A549 (cell line): ENCODE measurements around the gene LRFN5. TPM values are rescaled to one million over a fixed set of nuclear protein-coding genes. Genes with fewer than 3 reads are reported as not detected.

ENCODE experiments used
- ATAC-seq, 2 experiments: fragments of 200-7000 bp in 1 of 2; fragments of >200 bp in 1 of 2; cut with Nextera tagmentation in 1 of 2; cut with Tn5 transposase in 1 of 2; 3 replicates each; pipeline versions ENCODE4 v1.8.0 to v1.9.1; 2018 to 2020; ENCODE audit warnings: mild to moderate bottlenecking in 1 of 2, moderate library complexity in 1 of 2
- CTCF ChIA-PET: fragments of 300-600 bp; sonication (Branson Sonifier 250); formaldehyde crosslinking; extraction: SDS; loops from one replicate; lab custom pipeline; 2021; ENCODE audit warnings: antibody characterized with exemption, inconsistent platforms; lab: Yijun Ruan, JAX
- POLR2A ChIA-PET: fragments of 350-600 bp; formaldehyde crosslinking; extraction: SDS; loops from one replicate; lab custom pipeline; 2021; ENCODE audit warnings: antibody characterized with exemption, inconsistent platforms; lab: Yijun Ruan, JAX
- DNase-seq, 2 experiments: peaks; one replicate each; pipeline versions ENCODE4 v3.0.0 to v3.0.0-alpha.2; 2011 to 2016; ENCODE audit warnings: low read depth in 1 of 2, low spot score in 1 of 2
- FAIRE-seq: peaks from 2 replicates; lab custom pipeline; 2011; peaks lifted over from hg19 to GRCh38; lab: Jason Lieb, UNC
- H3K27ac ChIP-seq, 2 experiments: fragments of >200 bp; sonication (Bioruptor Twin); formaldehyde crosslinking; 3 replicates each; pipeline ENCODE4 v1.5.1; 2016 to 2017
- H3K4me1 ChIP-seq: fragments of >200 bp; sonication (Bioruptor Twin); formaldehyde crosslinking; 3 replicates; pipeline ENCODE4 v1.6.1; 2016
- H3K4me2 ChIP-seq: fragments of >200 bp; sonication (Bioruptor Twin); formaldehyde crosslinking; 3 replicates; pipeline ENCODE4 v1.6.1; 2016
- H3K4me3 ChIP-seq: fragments of >200 bp; sonication (Bioruptor Twin); formaldehyde crosslinking; 3 replicates; pipeline ENCODE4 v1.5.1; 2016
- H3K9me3 ChIP-seq: fragments of >200 bp; sonication (Bioruptor Twin); formaldehyde crosslinking; 3 replicates; pipeline ENCODE4 v1.6.1; 2016
- BHLHE40 ChIP-seq: IDR thresholded peaks from 2 replicates; pipeline ENCODE4 v1.6.1; 2012; ENCODE audit warnings: low read depth, low read length, inconsistent platforms
- CBX2 ChIP-seq: fragments of 200-600 bp; sonication (generic); IDR thresholded peaks from 2 replicates; pipeline ENCODE4 v1.6.1; 2016; ENCODE audit warnings: low read depth, mild to moderate bottlenecking, borderline replicate concordance
- CEBPB ChIP-seq, 2 experiments: fragments of >200 bp in 1 of 2; sonication (Bioruptor Twin) in 1 of 2; formaldehyde crosslinking in 1 of 2; IDR thresholded peaks; 2 replicates each; pipeline ENCODE4 v1.6.1; 2012 to 2016
- CHD2 ChIP-seq: fragments of 150-350 bp; IDR thresholded peaks from 2 replicates; pipeline ENCODE4 v1.6.1; 2014; ENCODE audit warnings: low read length; ENCODE audit not compliant: partially characterized antibody
- EHMT2 ChIP-seq: fragments of 200-600 bp; sonication (generic); IDR thresholded peaks from 2 replicates; pipeline ENCODE4 v1.6.1; 2016; ENCODE audit warnings: antibody characterized with exemption, low read depth, mild to moderate bottlenecking, moderate library complexity
- EP300 ChIP-seq, 2 experiments: fragments of >200 bp; sonication (Bioruptor Twin); formaldehyde crosslinking; IDR thresholded peaks; 2 replicates in 1 of 2; 3 replicates in 1 of 2; pipeline ENCODE4 v1.6.1; 2016 to 2017
- ESRRA ChIP-seq: fragments of 150-350 bp; IDR thresholded peaks from 2 replicates; pipeline ENCODE4 v1.6.1; 2014; ENCODE audit warnings: mild to moderate bottlenecking, low read length, borderline replicate concordance
- FOSL2 ChIP-seq, 2 experiments: fragments of 450-650 bp in 1 of 2; fragments of >200 bp in 1 of 2; sonication (Bioruptor Twin) in 1 of 2; formaldehyde crosslinking; IDR thresholded peaks; 2 replicates each; pipeline versions ENCODE4 v1.5.0 to v1.6.1; 2016 to 2020; ENCODE audit warnings: mild to moderate bottlenecking in 1 of 2, moderate library complexity in 1 of 2
- FOXS1 ChIP-seq: fragments of 250-450 bp; sonication (Bioruptor Pico); IDR thresholded peaks from 2 replicates; pipeline ENCODE4 v1.5.0; 2020; ENCODE audit warnings: mild to moderate bottlenecking, moderate library complexity
- GATA3 ChIP-seq: IDR thresholded peaks from 2 replicates; pipeline ENCODE4 v1.6.1; 2012; ENCODE audit warnings: borderline replicate concordance
- HEYL ChIP-seq: fragments of 250-450 bp; sonication (Bioruptor Pico); IDR thresholded peaks from 2 replicates; pipeline ENCODE4 v1.8.0; 2021; ENCODE audit warnings: mild to moderate bottlenecking, moderate library complexity
- HOXA7 ChIP-seq: fragments of 250-450 bp; sonication (Bioruptor Pico); IDR thresholded peaks from 2 replicates; pipeline ENCODE4 v1.5.0; 2020; ENCODE audit warnings: mild to moderate bottlenecking, moderate library complexity
- HOXB5 ChIP-seq: fragments of 250-450 bp; sonication (Bioruptor Pico); IDR thresholded peaks from 2 replicates; pipeline ENCODE4 v1.5.0; 2020; ENCODE audit warnings: mild to moderate bottlenecking, moderate library complexity
- JUN ChIP-seq, 2 experiments: fragments of >200 bp; sonication (Bioruptor Twin); formaldehyde crosslinking; IDR thresholded peaks; 2 replicates in 1 of 2; 3 replicates in 1 of 2; pipeline ENCODE4 v1.6.1; 2016 to 2017
- JUNB ChIP-seq: fragments of >200 bp; sonication (Bioruptor Twin); formaldehyde crosslinking; IDR thresholded peaks from 2 replicates; pipeline ENCODE4 v1.6.1; 2016
- KDM1A ChIP-seq: fragments of 200-600 bp; sonication (generic); IDR thresholded peaks from 2 replicates; pipeline ENCODE4 v1.6.1; 2016; ENCODE audit warnings: low read depth, mild to moderate bottlenecking
- KDM5A ChIP-seq: fragments of 200-600 bp; sonication (generic); IDR thresholded peaks from 2 replicates; pipeline ENCODE4 v1.6.1; 2016; ENCODE audit warnings: antibody characterized with exemption, mild to moderate bottlenecking
- MAFK ChIP-seq: fragments of 450-650 bp; IDR thresholded peaks from 2 replicates; pipeline ENCODE4 v1.6.1; 2014; ENCODE audit not compliant: partially characterized antibody
- MAX ChIP-seq: IDR thresholded peaks from 2 replicates; pipeline ENCODE4 v1.6.1; 2012
- MAZ ChIP-seq: fragments of 150-350 bp; IDR thresholded peaks from 2 replicates; pipeline ENCODE4 v1.6.1; 2014; ENCODE audit warnings: antibody characterized with exemption, low read depth, low read length, borderline replicate concordance
- RAD21 ChIP-seq, 2 experiments: fragments of >200 bp in 1 of 2; sonication (Bioruptor Twin) in 1 of 2; formaldehyde crosslinking in 1 of 2; IDR thresholded peaks in 1 of 2; conservative IDR thresholded peaks in 1 of 2; 2 replicates in 1 of 2; 3 replicates in 1 of 2; pipeline ENCODE4 v1.6.1; 2012 to 2018; ENCODE audit warnings: inconsistent platforms in 1 of 2
- RCOR1 ChIP-seq: fragments of 150-350 bp; IDR thresholded peaks from 2 replicates; pipeline ENCODE4 v1.6.1; 2014; ENCODE audit warnings: antibody characterized with exemption, low read length, low read depth
- SMC3 ChIP-seq: fragments of >200 bp; sonication (Bioruptor Twin); formaldehyde crosslinking; IDR thresholded peaks from 3 replicates; pipeline ENCODE4 v1.6.1; 2018; ENCODE audit warnings: inconsistent platforms
- TFCP2L1 ChIP-seq: fragments of 250-450 bp; sonication (Bioruptor Pico); IDR thresholded peaks from 2 replicates; pipeline ENCODE4 v1.5.0; 2021; ENCODE audit warnings: mild to moderate bottlenecking
- TP53 ChIP-seq: fragments of 250-450 bp; sonication (Bioruptor Pico); IDR thresholded peaks from 2 replicates; pipeline ENCODE4 v1.5.0; 2021; ENCODE audit warnings: mild to moderate bottlenecking, moderate library complexity
- USF2 ChIP-seq: fragments of 450-650 bp; IDR thresholded peaks from 2 replicates; pipeline ENCODE4 v1.6.1; 2014; ENCODE audit warnings: antibody characterized with exemption
- ZC3H11A ChIP-seq: fragments of 450-650 bp; IDR thresholded peaks from 2 replicates; pipeline ENCODE4 v1.6.1; 2014; ENCODE audit warnings: antibody characterized with exemption, mild to moderate bottlenecking
- ZFP36 ChIP-seq: fragments of 450-650 bp; IDR thresholded peaks from 2 replicates; pipeline ENCODE4 v1.6.1; 2014; ENCODE audit warnings: borderline replicate concordance; ENCODE audit not compliant: partially characterized antibody
- ZSCAN20 ChIP-seq: fragments of 250-450 bp; sonication (Bioruptor Pico); IDR thresholded peaks from 2 replicates; pipeline ENCODE4 v1.8.0; 2022; ENCODE audit warnings: mild to moderate bottlenecking, moderate library complexity
- WGBS: methylation state at CpG from one replicate; pipeline ENCODE4 v1.1.6; 2017; ENCODE audit errors: missing lambda C conversion rate; 5-methylcytosine and 5-hydroxymethylcytosine counted together
- polyA plus RNA-seq, 4 experiments: library from polyadenylated mRNA; depleted of rRNA in 3 of 4; stranded (reverse); fragments of >200 nt; fragmentation: RNase III in 1 of 4; extraction: RNeasy Plus Mini Kit Qiagen cat#74134 plus additional on column Dnase treatment in 1 of 4; gene quantifications; 2 replicates in 3 of 4; 3 replicates in 1 of 4; pipeline ENCODE4 v1.2.3, GENCODE V29; 2011 to 2017

The LRFN5 gene
- polyA plus RNA-seq, 2 of the 4 experiments (the other 2 are of a cell fraction): not detected

GRCh38 chr14:41773536-41774279 lies 167.0 kb downstream of the LRFN5 start:
- Histone ChIP-seq H3K27ac (no peak overlapping the region), H3K4me3 (no peak overlapping the region), H3K4me2 (no peak overlapping the region), H3K9me3 (no peaks in the 10 kb centered on the region), H3K4me1 (no peaks in the 10 kb centered on the region)
- TF ChIP-seq JUNB (no peak), KDM1A (no peak), RCOR1 (no peak)
- ChIA-PET CTCF (no interaction called here), POLR2A (no interaction called here)
- no peak for FAIRE-seq
- no peak for ATAC-seq
- DNase-seq: no peak
- 9% methylated on average over 1 of the region's 1 CpG for WGBS

- Histone ChIP-seq H3K4me1 (no peaks in the 10 kb centered on the region), H3K4me2 (no peak overlapping the region), H3K4me3 (no peak overlapping the region), H3K27ac (no peak overlapping the region), H3K9me3 (no peaks in the 10 kb centered on the region)
- no peak for TF ChIP-seq RAD21 (conservative IDR thresholded peaks at IDR 0.05 in 1 of 2, IDR thresholded peaks at IDR 0.05 in 1 of 2)
- TF ChIP-seq EHMT2: no peak
- no peak for TF ChIP-seq MAFK
- TF ChIP-seq SMC3: no peak
- no peak for TF ChIP-seq HOXB5 (CRISPR knock-in tag)
- TF ChIP-seq ZFP36: no peak
- no peak for TF ChIP-seq FOSL2 (IDR thresholded peaks at IDR 0.05)
- TF ChIP-seq FOSL2 (CRISPR knock-in tag; IDR thresholded peaks at IDR 0.05): no peak
- no peak for TF ChIP-seq MAZ
- no peak for TF ChIP-seq KDM5A
- TF ChIP-seq MAX: no peak
- TF ChIP-seq BHLHE40: no peak
- no peak for TF ChIP-seq HOXA7 (CRISPR knock-in tag)
- no peak for TF ChIP-seq TP53
- TF ChIP-seq CBX2: no peak
- no peak for TF ChIP-seq EP300 (IDR thresholded peaks at IDR 0.05)
- no peak for TF ChIP-seq CHD2
- TF ChIP-seq GATA3: no peak
- no peak for TF ChIP-seq ESRRA
- ATAC-seq (no peak), FAIRE-seq (no peak), DNase-seq (no peak)
- ChIA-PET CTCF (interaction anchor here (0.6 kb wide), 1 partner anchor 15 kb away, joined by 3 read pairs; no protein-coding TSS in a partner anchor), POLR2A (no interaction called here)
Observed at GRCh38 chr14:41782511-41782910, 175.8 kb downstream of the LRFN5 start.

GRCh38 chr14:41783403-41783802 lies 176.7 kb downstream of the LRFN5 start:
- FAIRE-seq (no peak), DNase-seq (no peak), ATAC-seq (no peak)
- POLR2A ChIA-PET: no interaction called here
- no peak overlapping the region for H3K4me2 ChIP-seq
- H3K4me3 ChIP-seq: no peak overlapping the region
- H3K27ac ChIP-seq: no peak overlapping the region
- TF ChIP-seq FOXS1 (CRISPR knock-in tag) (no peak), JUN (IDR thresholded peaks at IDR 0.05) (no peak), USF2 (no peak), BHLHE40 (no peak), ZC3H11A (no peak), ZSCAN20 (CRISPR knock-in tag) (no peak), RAD21 (conservative IDR thresholded peaks at IDR 0.05 in 1 of 2, IDR thresholded peaks at IDR 0.05 in 1 of 2) (no peak), TFCP2L1 (CRISPR knock-in tag) (no peak), HEYL (CRISPR knock-in tag) (no peak), CEBPB (IDR thresholded peaks at IDR 0.05) (no peak), FOSL2 (IDR thresholded peaks at IDR 0.05) (no peak), FOSL2 (CRISPR knock-in tag; IDR thresholded peaks at IDR 0.05) (no peak), MAFK (no peak), HOXA7 (CRISPR knock-in tag) (no peak), MAX (no peak), GATA3 (no peak)
- CTCF ChIA-PET: no interaction called here
- H3K4me1 ChIP-seq: no peaks in the 10 kb centered on the region
- 45% methylated on average over 2 of the region's 2 CpGs for WGBS
- H3K9me3 ChIP-seq: no peaks in the 10 kb centered on the region
